Natural killer cell (primary cell): ENCODE data around the gene SPATA20. TPM values are rescaled to one million over a fixed set of nuclear protein-coding genes. Genes with fewer than 3 reads are reported as not detected.

Experiments used
- ATAC-seq, 3 donors: fragments of 150-1000 bp in 2 of 3; fragments of 200-7000 bp in 1 of 3; cut with Tn5 transposase; 1 replicate in 1 of 3; 2 replicates in 2 of 3; pipeline ENCODE4 v1.10.0; 2021; ENCODE audit warnings: mild to moderate bottlenecking in 2 of 3, moderate library complexity in 2 of 3
- DNase-seq, 2 donors: peaks; one replicate each; pipeline versions ENCODE4 v3.0.0 to v3.0.0-alpha.2; 2013 to 2021; ENCODE audit warnings: mixed read lengths in 1 of 2
- H3K27ac ChIP-seq: one replicate; pipeline ENCODE4 v1.5.1; 2013; ENCODE audit warnings: mild to moderate bottlenecking, low read length
- H3K27me3 ChIP-seq: one replicate; pipeline ENCODE4 v1.6.1; 2013; ENCODE audit warnings: low read length; ENCODE audit not compliant: control insufficient read depth, insufficient read depth
- H3K36me3 ChIP-seq: one replicate; pipeline ENCODE4 v1.6.1; 2013; ENCODE audit warnings: low read length; ENCODE audit not compliant: control insufficient read depth, insufficient read depth
- H3K4me1 ChIP-seq: one replicate; pipeline ENCODE4 v1.6.1; 2013; ENCODE audit warnings: low read length; ENCODE audit not compliant: control insufficient read depth, insufficient read depth
- H3K4me3 ChIP-seq: one replicate; pipeline ENCODE4 v1.5.1; 2013; ENCODE audit warnings: low read length
- H3K9me3 ChIP-seq: one replicate; pipeline ENCODE4 v1.6.1; 2013; ENCODE audit warnings: low read length; ENCODE audit not compliant: control insufficient read depth, insufficient read depth
- H3K27ac Mint-ChIP-seq, 2 donors: one replicate each; pipeline ENCODE4 v1.8.0; 2022; ENCODE audit warnings: mild to moderate bottlenecking in 2 of 2, mixed read lengths in 2 of 2, moderate library complexity in 1 of 2
- H3K27me3 Mint-ChIP-seq, 2 donors: one replicate each; pipeline ENCODE4 v1.8.0; 2022; ENCODE audit warnings: low read depth in 2 of 2, mixed read lengths in 2 of 2
- H3K36me3 Mint-ChIP-seq: one replicate; pipeline ENCODE4 v1.8.0; 2022; ENCODE audit warnings: mixed read lengths
- H3K4me1 Mint-ChIP-seq, 2 donors: one replicate each; pipeline ENCODE4 v1.8.0; 2022; ENCODE audit warnings: mixed read lengths in 2 of 2
- H3K4me3 Mint-ChIP-seq: one replicate; pipeline ENCODE4 v1.8.0; 2022; ENCODE audit warnings: mild to moderate bottlenecking, moderate library complexity, mixed read lengths
- H3K9me3 Mint-ChIP-seq, 2 donors: one replicate each; pipeline ENCODE4 v1.8.0; 2022; ENCODE audit warnings: mixed read lengths in 2 of 2
- CTCF ChIP-seq: fragments of 200-600 bp; IDR thresholded peaks from one replicate; pipeline ENCODE4 v1.8.0; 2022; ENCODE audit warnings: antibody characterized with exemption
- WGBS: methylation state at CpG from one replicate; pipeline ENCODE4 v1.1.7; 2013; ENCODE audit warnings: missing lambda C conversion rate; ENCODE audit not compliant: insufficient coverage; 5-methylcytosine and 5-hydroxymethylcytosine counted together
- intact Hi-C: fragments of 100-400 bp; cut with micrococcal nuclease; formaldehyde crosslinking; loops from one replicate; pipeline ENCODE4 v1.14.2; 2022
- total RNA-seq, 4 donors: library from RNA; stranded (reverse); fragments of 120-200 nt in 1 of 4; gene quantifications; one replicate each; pipeline versions ENCODE4 v1.2.3 to v1.2.4, GENCODE V29; 2013 to 2022

Gene SPATA20
- total RNA-seq, 3 donors from 2014 or later (not counting 1 experiment from before 2014, with no cell fraction given) = 30.7 to 45.5 (median 32.5) TPM

GRCh38 chr17:50505591-50506130, 41.3 kb upstream of the SPATA20 start:
- Mint-ChIP-seq H3K9me3 (no peaks in the 10 kb centered on the region), H3K27me3 (peaks cover 0 to 21% of the 10 kb centered on the region in 2 donors), H3K4me3 (no peak overlapping the region), H3K27ac (no peak overlapping the region), H3K36me3 (no peaks in the 10 kb centered on the region), H3K4me1 (peaks cover 13 to 20% of the 10 kb centered on the region in 2 donors)
- H3K27me3 ChIP-seq = no peaks in the 10 kb centered on the region
- ATAC-seq = no peak
- peaks cover 13% of the 10 kb centered on the region for H3K4me1 ChIP-seq
- H3K27ac ChIP-seq = no peak overlapping the region
- no peak overlapping the region for H3K4me3 ChIP-seq
- DNase-seq = no peak
- H3K36me3 ChIP-seq = no peaks in the 10 kb centered on the region
- TF ChIP-seq CTCF = no peak
- 79% methylated on average over 7 of the region's 7 CpGs for WGBS
- intact Hi-C loops = no loop called here
- H3K9me3 ChIP-seq = no peaks in the 10 kb centered on the region

GRCh38 chr17:50506298-50506697, 40.7 kb upstream of the SPATA20 start:
- Mint-ChIP-seq H3K27me3 (peaks cover 0 to 21% of the 10 kb centered on the region in 2 donors), H3K4me3 (peak overlapping the region; percentile 66), H3K27ac (peak overlapping the region in 1 of 2 donors; percentile 75), H3K9me3 (no peaks in the 10 kb centered on the region), H3K4me1 (peaks cover 13 to 20% of the 10 kb centered on the region in 2 donors), H3K36me3 (no peaks in the 10 kb centered on the region)
- DNase-seq (no peak), ATAC-seq (no peak)
- no peaks in the 10 kb centered on the region for H3K27me3 ChIP-seq
- H3K9me3 ChIP-seq = no peaks in the 10 kb centered on the region
- TF ChIP-seq CTCF = no peak
- 97% methylated on average over 6 of the region's 7 CpGs for WGBS
- H3K36me3 ChIP-seq = no peaks in the 10 kb centered on the region
- H3K27ac ChIP-seq = no peak overlapping the region
- H3K4me3 ChIP-seq = no peak overlapping the region
- H3K4me1 ChIP-seq = peaks cover 13% of the 10 kb centered on the region
- intact Hi-C loops = no loop called here

- no peaks in the 10 kb centered on the region for H3K9me3 ChIP-seq
- intact Hi-C loops = no loop called here
- Mint-ChIP-seq H3K27ac (peak within 1 kb of the TSS; percentile 82 to 94), H3K4me1 (peaks cover 13 to 20% of the 10 kb centered on the region in 2 donors), H3K27me3 (peaks cover 0 to 26% of the 10 kb centered on the region in 2 donors), H3K36me3 (no peaks in the 10 kb centered on the region), H3K9me3 (no peaks in the 10 kb centered on the region), H3K4me3 (peak within 1 kb of the TSS; percentile 96)
- no peak for TF ChIP-seq CTCF
- no peaks in the 10 kb centered on the region for H3K36me3 ChIP-seq
- peaks cover 13% of the 10 kb centered on the region for H3K4me1 ChIP-seq
- peak within 1 kb of the TSS; percentile 82 for H3K27ac ChIP-seq
- peak within 1 kb of the TSS; percentile 55 for H3K4me3 ChIP-seq
- peak; percentile 64 to 88 for DNase-seq
- 9% methylated on average over 63 of the region's 66 CpGs for WGBS
- ATAC-seq = peak; percentile 85 to 92 (median 91)
- H3K27me3 ChIP-seq = no peaks in the 10 kb centered on the region
Measured at GRCh38 chr17:50507871-50508572, 39.0 kb upstream of the SPATA20 start, which contains the start of gene MYCBPAP. MYCBPAP (plus strand) TSS chr17:50508439; CDS start chr17:50508675, 236 bp downstream.
